IMR-90 (cell line): ENCODE measurements around the gene SF3A2. TPM values are rescaled to one million over a fixed set of nuclear protein-coding genes. Genes with fewer than 3 reads are reported as not detected.
A peak's percentile ranks its signal among the peaks of the same experiment; 100 is the strongest.

Experiments used
- ATAC-seq: fragments of 200-7000 bp; cut with Tn5 transposase; 2 replicates; pipeline ENCODE4 v1.9.1; 2020; ENCODE audit warnings: low read depth, mild to moderate bottlenecking, moderate library complexity
- BruUV-seq: library from RNA; stranded (reverse); fragments of 400-500 nt; replicated peaks from 2 replicates; lab custom pipeline; 2021; lab: Mats Ljungman, UMichigan
- CTCF ChIA-PET: fragments of 300-600 bp; formaldehyde crosslinking; extraction: SDS; loops from one replicate; lab custom pipeline; 2021; ENCODE audit warnings: antibody characterized with exemption; lab: Yijun Ruan, JAX
- POLR2A ChIA-PET: fragments of 300-600 bp; sonication (Branson Sonifier 250); formaldehyde crosslinking; loops from one replicate; lab custom pipeline; 2022; ENCODE audit warnings: antibody characterized with exemption; ENCODE audit not compliant: unreplicated experiment; lab: Charles Lee
- DNase-seq: peaks from one replicate; pipeline ENCODE4 v3.0.0; 2013
- H2AFZ ChIP-seq: replicated peaks from 2 replicates; pipeline ENCODE3; 2013; ENCODE audit warnings: low read length, mild to moderate bottlenecking; ENCODE audit not compliant: poor library complexity
- H2AK5ac ChIP-seq: 2 replicates; pipeline ENCODE4 v1.6.1; 2013; ENCODE audit warnings: low read depth, low read length, inconsistent platforms
- H2AK9ac ChIP-seq: replicated peaks from 2 replicates; pipeline ENCODE3; 2013; ENCODE audit warnings: mild to moderate bottlenecking, low read depth, low read length, moderate library complexity; ENCODE audit not compliant: poor library complexity
- H2BK120ac ChIP-seq: 2 replicates; pipeline ENCODE4 v1.6.1; 2013; ENCODE audit warnings: low read depth, low read length, inconsistent platforms
- H2BK15ac ChIP-seq: 3 replicates; pipeline ENCODE4 v1.6.1; 2013; ENCODE audit warnings: low read depth, low read length, inconsistent platforms
- H2BK20ac ChIP-seq: 2 replicates; pipeline ENCODE4 v1.6.1; 2013; ENCODE audit warnings: low read depth, mild to moderate bottlenecking, inconsistent platforms, low read length, moderate library complexity
- H2BK5ac ChIP-seq: 2 replicates; pipeline ENCODE4 v1.6.1; 2013; ENCODE audit warnings: mild to moderate bottlenecking, low read depth, low read length, inconsistent platforms; ENCODE audit not compliant: poor library complexity, severe bottlenecking
- H3K14ac ChIP-seq: replicated peaks from 2 replicates; pipeline ENCODE4 v1.6.1; 2013; ENCODE audit warnings: low read depth, low read length, inconsistent platforms
- H3K18ac ChIP-seq: 2 replicates; pipeline ENCODE4 v1.6.1; 2013; ENCODE audit warnings: low read depth, low read length, control low read depth
- H3K23ac ChIP-seq: 2 replicates; pipeline ENCODE4 v1.6.1; 2013; ENCODE audit warnings: low read depth, low read length, inconsistent platforms
- H3K27ac ChIP-seq: 2 replicates; pipeline ENCODE4 v1.5.1; 2013; ENCODE audit warnings: mild to moderate bottlenecking, control low read depth, low read length; ENCODE audit not compliant: insufficient read depth
- H3K27me3 ChIP-seq: 2 replicates; pipeline ENCODE4 v1.6.1; 2013; ENCODE audit warnings: low read length; ENCODE audit not compliant: control insufficient read depth, insufficient read depth
- H3K36me3 ChIP-seq: 2 replicates; pipeline ENCODE4 v1.6.1; 2013; ENCODE audit warnings: low read length, mixed read lengths; ENCODE audit not compliant: control insufficient read depth, insufficient read depth
- H3K4ac ChIP-seq: 2 replicates; pipeline ENCODE4 v1.6.1; 2013; ENCODE audit warnings: low read depth, low read length, inconsistent platforms
- H3K4me1 ChIP-seq: 2 replicates; pipeline ENCODE4 v1.6.1; 2013; ENCODE audit warnings: low read length, mixed read lengths; ENCODE audit not compliant: control insufficient read depth, insufficient read depth
- H3K4me2 ChIP-seq: 2 replicates; pipeline ENCODE4 v1.6.1; 2013; ENCODE audit warnings: low read depth, mild to moderate bottlenecking, control low read depth, low read length, moderate library complexity
- H3K4me3 ChIP-seq: 2 replicates; pipeline ENCODE4 v1.5.1; 2013; ENCODE audit warnings: low read depth, mild to moderate bottlenecking, control low read depth, low read length, moderate library complexity; ENCODE audit not compliant: insufficient read depth
- H3K56ac ChIP-seq: 2 replicates; pipeline ENCODE4 v1.6.1; 2013; ENCODE audit warnings: low read length, inconsistent platforms; ENCODE audit not compliant: insufficient read depth; ENCODE audit errors: extremely low read depth
- H3K79me1 ChIP-seq, 2 experiments: 2 replicates each; pipeline ENCODE4 v1.6.1; 2013; ENCODE audit warnings: low read length in 2 of 2, inconsistent platforms in 1 of 2, low read depth in 1 of 2
- H3K9ac ChIP-seq: 2 replicates; pipeline ENCODE4 v1.6.1; 2013; ENCODE audit warnings: low read depth, low read length, control low read depth
- H3K9me1 ChIP-seq: 2 replicates; pipeline ENCODE4 v1.6.1; 2013; ENCODE audit warnings: low read length, inconsistent platforms; ENCODE audit not compliant: insufficient read depth
- H3K9me3 ChIP-seq: 2 replicates; pipeline ENCODE4 v1.6.1; 2013; ENCODE audit warnings: low read length; ENCODE audit not compliant: control insufficient read depth, insufficient read depth
- H4K20me1 ChIP-seq: 2 replicates; pipeline ENCODE4 v1.6.1; 2013; ENCODE audit warnings: low read length, inconsistent platforms; ENCODE audit not compliant: insufficient read depth
- H4K5ac ChIP-seq: 2 replicates; pipeline ENCODE4 v1.6.1; 2013; ENCODE audit warnings: mild to moderate bottlenecking, low read depth, low read length, control low read depth
- H4K8ac ChIP-seq, 2 experiments: 2 replicates each; pipeline ENCODE4 v1.6.1; 2013; ENCODE audit warnings: low read depth in 2 of 2, low read length in 2 of 2, control low read depth in 1 of 2, inconsistent platforms in 1 of 2
- H4K91ac ChIP-seq: 2 replicates; pipeline ENCODE4 v1.6.1; 2013; ENCODE audit warnings: low read depth, low read length, inconsistent platforms; ENCODE audit not compliant: insufficient read depth
- BHLHE40 ChIP-seq: fragments of 150-350 bp; IDR thresholded peaks from 2 replicates; pipeline ENCODE4 v1.6.1; 2016; ENCODE audit warnings: mild to moderate bottlenecking, low read depth, low read length
- CEBPB ChIP-seq: IDR thresholded peaks from 2 replicates; pipeline ENCODE4 v1.6.1; 2012; ENCODE audit warnings: low read depth, low read length, improper control_type of control experiment
- CHD1 ChIP-seq: IDR thresholded peaks from 2 replicates; pipeline ENCODE4 v1.6.1; 2012; ENCODE audit warnings: low read depth, low read length, improper control_type of control experiment
- CTCF ChIP-seq: conservative IDR thresholded peaks from 2 replicates; pipeline ENCODE4 v1.5.1; 2012; ENCODE audit warnings: mild to moderate bottlenecking, low read depth, low read length, improper control_type of control experiment
- ELK1 ChIP-seq: fragments of 150-350 bp; IDR thresholded peaks from 2 replicates; pipeline ENCODE4 v1.6.1; 2016; ENCODE audit warnings: low read depth, mild to moderate bottlenecking, low read length, moderate library complexity, borderline replicate concordance
- FOS ChIP-seq: fragments of 150-350 bp; IDR thresholded peaks from 2 replicates; pipeline ENCODE4 v1.6.1; 2016; ENCODE audit warnings: low read depth, low read length
- MAFK ChIP-seq: IDR thresholded peaks from 2 replicates; pipeline ENCODE4 v1.6.1; 2012; ENCODE audit warnings: low read depth, low read length, improper control_type of control experiment
- MAZ ChIP-seq: IDR thresholded peaks from 2 replicates; pipeline ENCODE4 v1.6.1; 2012; ENCODE audit warnings: low read depth, mild to moderate bottlenecking, low read length, improper control_type of control experiment, moderate library complexity, borderline replicate concordance
- MXI1 ChIP-seq: IDR thresholded peaks from 2 replicates; pipeline ENCODE4 v1.6.1; 2012; ENCODE audit warnings: low read depth, mild to moderate bottlenecking, low read length, moderate library complexity, borderline replicate concordance
- NFE2L2 ChIP-seq: fragments of 150-350 bp; IDR thresholded peaks from 2 replicates; pipeline ENCODE4 v1.6.1; 2016; ENCODE audit warnings: low read depth, mild to moderate bottlenecking, low read length
- POLR2A ChIP-seq: IDR thresholded peaks from 2 replicates; pipeline ENCODE4 v1.6.1; 2012; ENCODE audit warnings: mild to moderate bottlenecking, low read depth, low read length
- RAD21 ChIP-seq: IDR thresholded peaks from 2 replicates; pipeline ENCODE4 v1.6.1; 2012; ENCODE audit warnings: low read length, improper control_type of control experiment
- RCOR1 ChIP-seq: IDR thresholded peaks from 2 replicates; pipeline ENCODE4 v1.6.1; 2012; ENCODE audit warnings: mild to moderate bottlenecking, low read length, improper control_type of control experiment; ENCODE audit not compliant: insufficient replicate concordance
- RFX5 ChIP-seq: IDR thresholded peaks from 2 replicates; pipeline ENCODE4 v1.8.0; 2012; ENCODE audit warnings: low read depth, mild to moderate bottlenecking, low read length, moderate library complexity
- SMC3 ChIP-seq: fragments of 150-350 bp; IDR thresholded peaks from 2 replicates; pipeline ENCODE4 v1.6.1; 2016; ENCODE audit warnings: low read depth, mild to moderate bottlenecking, antibody characterized with exemption, low read length, moderate library complexity
- USF2 ChIP-seq: fragments of 150-350 bp; IDR thresholded peaks from 2 replicates; pipeline ENCODE4 v1.6.1; 2017; ENCODE audit warnings: mild to moderate bottlenecking, antibody characterized with exemption, low read length, low read depth
- WGBS, 2 experiments: methylation state at CpG; one replicate each; pipeline versions ENCODE4 v1.1.5 to v1.1.7; 2013; ENCODE audit warnings: missing lambda C conversion rate in 2 of 2; ENCODE audit not compliant: insufficient read length in 1 of 2; ENCODE audit errors: extremely low coverage in 2 of 2; 5-methylcytosine and 5-hydroxymethylcytosine counted together
- dilution Hi-C: fragments of 300-500 bp; cut with HindIII; formaldehyde crosslinking; loops from one replicate; pipeline ENCODE4 v1.14.3; 2018; ENCODE audit warnings: low sequenced_read_pairs; ENCODE audit not compliant: unreplicated experiment
- in situ Hi-C: fragments of 300-500 bp; cut with MboI; formaldehyde crosslinking; loops from 3 replicates; pipeline ENCODE4 v1.14.3; 2019; ENCODE audit warnings: low sequenced_read_pairs, inconsistent platforms, mixed read lengths
- intact Hi-C: fragments of 100-400 bp; cut with micrococcal nuclease; formaldehyde crosslinking; loops from 2 replicates; pipeline ENCODE4 v1.10.0; 2022
- polyA plus RNA-seq, 3 experiments: library from polyadenylated mRNA; depleted of rRNA; stranded (reverse); fragments of >200 nt; gene quantifications; 2 replicates each; pipeline ENCODE4 v1.2.3, GENCODE V29; 2012; ENCODE audit warnings: low replicate concordance in 1 of 3
- total RNA-seq: library from RNA; depleted of rRNA; stranded (reverse); fragments of >200 nt; gene quantifications from 2 replicates; pipeline ENCODE4 v1.2.3, GENCODE V29; 2012

SF3A2 gene
- total and polyA plus RNA-seq, 2 of the 4 experiments (the other 2 are of a cell fraction) = 4.8 to 34.5 TPM

GRCh38 chr19:2189880-2190279, 46.7 kb upstream of the SF3A2 start:
- Histone ChIP-seq H3K9me1 (peaks cover 13% of the 10 kb centered on the region), H3K18ac (no peak overlapping the region), H2BK5ac (no peak overlapping the region), H3K79me1 (peaks cover 9 to 83% of the 10 kb centered on the region in 2 experiments), H2BK20ac (no peak overlapping the region), H2BK120ac (no peak overlapping the region), H2AFZ (peak overlapping the region; percentile 33), H3K4me3 (no peak overlapping the region), H3K9me3 (no peaks in the 10 kb centered on the region), H4K5ac (no peak overlapping the region), H2AK5ac (0 out of 2 replicates have a peak overlapping the region, but pooled peaks have one; percentile 15), H3K9ac (no peak overlapping the region), H4K20me1 (peaks cover 43% of the 10 kb centered on the region), H3K4ac (peak overlapping the region; percentile 22; the same call in 1 of the 2 replicates), H3K4me2 (no peak overlapping the region), H3K56ac (no peak overlapping the region), H4K8ac (no peak overlapping the region), H3K27me3 (no peaks in the 10 kb centered on the region), H3K14ac (no peak overlapping the region; the same call in 1 of the 2 replicates), H4K91ac (no peak overlapping the region), H3K23ac (no peak overlapping the region; the same call in 1 of the 2 replicates), H3K4me1 (peaks cover 17% of the 10 kb centered on the region), H2AK9ac (peak overlapping the region; percentile 37), H3K36me3 (peaks cover 57% of the 10 kb centered on the region), H3K27ac (no peak overlapping the region), H2BK15ac (no peak overlapping the region)
- WGBS, 2 experiments = no CpG with 5 or more reads among the region's 16 CpGs
- POLR2A ChIA-PET = no interaction called here
- ATAC-seq = no peak
- in situ Hi-C loops = no loop called here
- dilution Hi-C loops = no loop called here
- intact Hi-C loops = no loop called here
- no peak for DNase-seq
- BruUV-seq = no TSS peak
- no peak for TF ChIP-seq BHLHE40
- TF ChIP-seq ELK1 = no peak
- TF ChIP-seq SMC3 = no peak
- no peak for TF ChIP-seq FOS
- no peak for TF ChIP-seq USF2
- TF ChIP-seq RAD21 = no peak
- no peak for TF ChIP-seq CTCF
- no peak for TF ChIP-seq POLR2A
- no peak for TF ChIP-seq RCOR1
- no peak for TF ChIP-seq RFX5
- no peak for TF ChIP-seq MAZ
- no peak for TF ChIP-seq CEBPB
- no peak for TF ChIP-seq NFE2L2
- no peak for TF ChIP-seq CHD1
- TF ChIP-seq MXI1 = no peak
- no peak for TF ChIP-seq MAFK
- CTCF ChIA-PET = no interaction called here
